ENCODE data around the gene C11orf21. TPM values are rescaled to one million over a fixed set of nuclear protein-coding genes. Genes with fewer than 3 reads are reported as not detected.

Gene C11orf21
- total RNA-seq, 1 donor from 2014 or later: 0.08 TPM

DNA sequence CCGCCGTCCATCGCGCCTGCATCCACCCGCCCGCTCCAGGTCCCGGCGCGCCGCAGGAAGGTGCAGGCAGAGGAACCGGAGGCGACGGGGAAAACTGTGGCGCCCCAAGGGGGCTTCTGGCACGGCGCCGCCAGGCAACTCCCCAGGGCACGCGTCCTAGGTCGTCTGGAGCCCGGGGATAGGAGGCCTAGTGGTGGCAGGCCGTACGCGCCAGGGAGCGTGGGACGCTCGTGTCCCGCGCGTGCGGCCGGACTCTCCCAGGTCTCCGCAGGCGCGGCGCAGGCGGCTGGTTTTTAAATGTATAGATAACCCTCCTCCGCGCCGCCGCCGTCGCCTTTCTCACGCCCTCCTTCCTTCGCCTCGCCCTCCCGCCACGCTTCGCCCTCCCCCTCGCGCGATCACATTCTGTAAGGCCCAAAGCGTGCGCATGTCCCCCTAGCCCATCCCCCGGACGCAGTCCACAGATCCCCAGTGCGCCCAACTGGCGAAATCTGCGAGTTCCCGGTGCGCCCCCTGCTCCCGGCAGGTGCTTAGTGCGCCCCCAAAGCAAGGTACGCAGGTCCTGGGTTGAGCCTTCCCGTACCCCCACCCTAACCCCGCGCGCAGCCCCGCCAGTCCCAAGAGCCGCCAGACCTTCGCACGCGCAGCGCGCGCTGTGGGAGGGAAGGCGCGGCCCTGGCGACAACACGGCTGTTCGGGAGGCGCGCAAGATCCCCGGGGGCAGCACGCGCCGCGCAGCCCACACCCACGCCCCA, 31.2 kb downstream of the C11orf21 start, which contains the start of gene ASCL2:
TSS of gene ASCL2 (minus strand) at position 267 of the 755 bp plus-strand sequence. CDS start at position 11, 256 bp downstream.
- ATAC-seq: peak; percentile 5

DNA sequence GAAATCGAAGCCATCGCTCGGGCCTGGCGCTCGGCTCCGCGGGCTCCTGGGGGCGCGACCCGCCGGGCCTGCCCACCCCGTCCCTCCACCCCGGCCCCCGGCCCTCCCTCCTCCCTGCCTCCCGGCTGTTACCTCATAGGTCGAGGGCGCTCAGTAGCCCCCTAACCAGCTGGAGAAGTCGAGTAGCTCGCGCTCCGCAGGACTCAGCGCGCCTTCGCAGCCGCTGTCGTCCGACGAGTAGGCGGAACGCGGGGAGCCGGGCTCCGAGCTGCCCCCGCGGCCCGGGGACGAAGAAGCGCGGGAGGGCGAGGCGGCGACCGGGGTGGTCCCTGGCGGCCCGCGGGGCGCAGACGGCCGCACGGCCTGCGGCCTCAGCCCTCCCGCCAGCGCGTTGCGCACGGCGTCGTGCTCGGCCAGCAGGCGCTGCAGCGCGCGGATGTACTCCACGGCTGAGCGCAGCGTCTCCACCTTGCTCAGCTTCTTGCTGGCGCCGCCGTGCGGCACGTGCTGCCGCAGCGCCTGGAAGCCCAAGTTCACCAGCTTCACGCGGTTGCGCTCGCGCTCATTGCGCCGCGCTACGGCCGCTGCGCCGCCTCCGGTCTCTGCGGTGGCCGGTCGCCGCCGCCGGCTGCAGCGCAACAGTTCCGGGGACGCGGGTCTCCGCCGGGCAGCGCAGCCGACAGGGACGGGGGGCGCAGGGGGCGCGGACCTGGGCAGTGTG, 32.0 kb downstream of the C11orf21 start:
- ATAC-seq: peak; percentile 71

DNA sequence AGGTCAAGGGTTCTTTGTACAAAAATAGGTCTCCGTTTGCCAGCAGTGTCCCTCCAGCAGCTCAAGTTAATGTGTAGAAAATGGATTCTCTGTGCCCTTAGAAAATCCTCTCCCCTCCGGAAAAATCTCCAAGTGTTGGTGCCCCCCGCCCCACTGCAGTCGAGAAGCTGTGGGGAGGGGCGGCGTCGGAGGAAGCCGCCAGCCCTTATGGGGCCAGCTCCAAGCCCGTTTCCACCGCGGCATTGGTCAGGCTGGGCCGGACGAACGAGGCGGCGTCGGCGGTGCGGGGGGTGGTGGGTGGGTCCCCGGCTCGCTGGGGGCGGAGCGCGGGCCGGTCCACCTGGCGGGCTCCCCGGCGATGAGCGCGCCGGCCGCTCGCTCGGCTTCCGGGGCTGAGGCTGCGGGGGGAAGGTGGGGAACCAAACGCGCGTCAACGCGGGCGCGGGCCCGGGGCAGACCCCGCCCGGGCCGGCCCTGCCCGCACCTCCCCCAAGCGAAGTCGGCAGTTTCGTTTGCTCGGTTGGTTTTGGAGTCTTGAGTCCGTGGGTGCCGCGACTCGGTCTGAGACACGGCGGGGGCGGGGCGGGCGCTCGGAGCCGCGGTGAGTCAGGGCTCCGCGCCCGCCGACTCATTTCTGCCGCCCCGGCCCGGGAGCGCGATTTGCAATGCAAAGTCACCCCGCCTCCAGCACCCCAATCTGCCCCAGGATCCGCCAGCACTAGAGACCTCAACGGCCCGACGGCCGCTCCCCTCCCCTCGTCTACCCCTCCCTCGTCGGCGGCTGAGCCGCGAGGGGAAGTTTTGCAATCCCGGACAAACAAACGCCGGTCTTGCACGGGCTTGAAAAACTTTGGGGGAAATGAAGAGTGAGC, 32.8 kb downstream of the C11orf21 start:
- ATAC-seq: peak; percentile 52

DNA sequence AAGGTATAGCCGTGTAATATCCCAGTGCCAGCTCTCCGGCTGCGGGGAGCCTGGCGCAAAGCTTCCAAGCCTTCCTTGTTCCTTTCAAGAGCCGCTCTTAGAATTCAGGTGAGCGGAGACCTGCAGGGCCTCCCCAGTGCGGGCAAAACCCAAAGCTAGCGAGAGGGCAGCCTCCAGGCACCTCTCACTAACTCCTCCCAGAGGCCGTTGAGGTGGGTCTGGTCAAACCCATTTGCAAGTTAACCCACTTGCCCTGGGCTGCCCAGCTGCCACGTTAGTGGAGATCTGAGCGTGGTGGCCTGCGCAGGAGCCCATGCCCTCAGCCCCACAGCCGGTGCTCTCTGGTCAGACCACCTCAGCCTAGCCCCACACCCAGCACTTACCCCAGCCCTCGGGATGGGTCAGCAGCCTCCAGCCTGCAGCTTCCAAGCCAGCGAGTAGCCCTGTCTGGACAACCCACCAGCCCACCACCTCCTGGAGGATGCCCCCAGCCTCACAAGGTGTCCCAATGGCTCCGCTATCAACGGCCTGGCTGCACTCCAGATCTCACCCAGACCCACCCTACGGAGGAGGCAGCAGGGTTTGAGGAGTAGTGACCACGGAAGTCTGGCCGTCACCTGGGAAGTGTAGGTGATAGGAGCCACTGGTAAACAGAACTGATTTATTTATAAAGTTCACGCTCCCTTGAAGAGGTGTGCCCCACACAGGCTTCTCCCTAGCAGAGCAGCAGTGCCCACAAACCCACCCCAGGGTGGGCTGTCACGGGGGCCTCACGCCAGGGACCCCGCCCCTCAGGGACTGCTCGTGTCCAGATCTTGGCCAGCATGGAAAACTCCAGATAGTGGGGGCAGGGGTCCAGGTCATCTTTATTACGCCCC, 33.6 kb downstream of the C11orf21 start:
- ATAC-seq: no peak

DNA sequence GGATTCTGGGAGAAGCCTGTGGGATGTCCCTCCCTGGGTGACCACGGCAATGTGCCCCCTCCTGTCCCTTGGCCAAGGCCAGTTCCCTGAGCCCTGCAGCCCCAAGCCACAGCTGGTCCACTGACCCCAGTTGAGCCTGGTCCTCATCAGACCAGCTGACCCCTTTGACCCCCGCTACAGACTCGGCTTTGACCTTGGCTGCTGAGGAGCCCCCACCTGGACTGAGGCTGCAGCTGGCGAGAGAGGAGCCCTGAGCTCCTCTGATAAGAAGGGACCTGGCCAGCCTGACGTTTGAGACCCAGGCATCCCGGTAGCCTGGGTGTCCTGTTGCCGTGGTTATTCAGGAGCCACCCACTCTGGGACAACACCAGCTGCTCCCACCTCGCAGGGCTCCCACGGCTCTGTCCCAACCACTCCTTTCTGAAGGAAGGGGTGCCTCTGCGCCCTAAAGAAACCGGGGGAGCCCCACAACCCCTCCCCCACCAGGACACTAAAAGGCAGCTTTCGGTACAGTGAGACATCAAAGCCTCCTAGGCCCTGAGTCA, 34.3 kb downstream of the C11orf21 start:
- ATAC-seq: no peak

DNA sequence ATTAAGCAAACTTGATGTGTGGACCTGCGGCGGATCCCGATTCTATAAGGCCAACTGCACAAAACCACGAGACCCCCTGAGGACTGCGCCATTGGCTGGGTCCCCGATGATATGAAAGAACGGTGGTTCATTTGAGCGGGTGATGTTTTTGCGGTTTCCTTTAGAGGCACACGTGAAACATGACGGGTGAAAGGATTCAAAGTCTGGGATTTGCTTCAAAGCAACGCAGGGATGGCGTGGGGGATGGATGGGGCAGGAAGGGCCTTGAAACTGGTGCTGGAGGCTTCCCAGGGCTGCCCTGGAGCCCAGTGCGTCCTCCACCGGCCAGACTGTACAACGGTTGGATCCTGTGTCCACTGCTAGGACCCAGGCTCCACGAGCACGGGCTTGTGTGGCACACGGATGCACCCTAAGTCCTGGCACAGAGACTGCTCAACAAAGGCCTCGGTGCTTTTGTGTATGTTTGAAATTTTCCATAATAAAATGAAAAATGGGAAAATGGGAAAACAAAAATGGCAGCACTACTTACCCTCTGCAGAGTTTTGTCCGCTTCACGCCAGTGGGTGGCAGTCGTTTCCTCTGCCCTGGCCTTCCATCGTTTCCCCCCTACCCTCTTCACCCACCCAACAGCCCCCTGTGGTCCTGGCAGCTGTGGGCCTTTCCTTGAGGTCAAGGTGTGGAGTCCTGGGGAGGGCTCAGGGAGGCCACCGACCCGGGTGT, 35.0 kb downstream of the C11orf21 start:
- no peak for ATAC-seq

DNA sequence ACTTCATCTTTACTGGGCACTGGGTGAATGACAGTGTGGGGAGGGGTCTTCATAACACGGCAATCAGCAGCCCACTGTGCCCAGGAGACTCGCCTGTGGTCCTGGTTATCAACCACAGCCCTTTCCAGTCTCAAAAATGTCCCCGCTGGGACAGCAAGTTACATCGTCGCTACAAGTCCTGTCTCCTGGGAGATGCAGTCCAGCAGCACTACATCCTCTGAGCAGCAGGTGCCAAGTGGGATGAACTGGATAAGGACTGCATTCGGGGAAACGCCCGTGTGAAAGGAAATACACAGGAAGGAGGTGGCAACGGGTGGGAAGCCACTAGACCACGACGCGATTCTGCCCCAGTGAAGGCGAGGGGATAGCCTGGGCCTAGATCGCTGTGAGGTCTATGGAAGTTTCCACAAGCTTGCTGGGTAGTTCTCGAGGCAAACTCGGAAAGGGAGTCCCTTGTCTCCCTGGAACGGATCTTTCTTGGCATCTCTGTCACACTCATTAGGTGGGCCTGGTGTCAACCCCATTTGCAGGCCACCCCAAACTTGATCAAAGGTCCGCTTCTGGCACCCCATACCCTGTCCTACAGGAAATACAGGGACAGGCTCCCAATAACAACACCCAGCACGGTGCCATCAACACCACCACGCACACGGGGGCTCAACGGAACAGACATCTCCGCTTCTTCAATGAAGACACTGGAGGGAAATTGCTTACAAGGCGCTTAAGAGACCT, 35.7 kb downstream of the C11orf21 start:
- ATAC-seq: no peak

DNA sequence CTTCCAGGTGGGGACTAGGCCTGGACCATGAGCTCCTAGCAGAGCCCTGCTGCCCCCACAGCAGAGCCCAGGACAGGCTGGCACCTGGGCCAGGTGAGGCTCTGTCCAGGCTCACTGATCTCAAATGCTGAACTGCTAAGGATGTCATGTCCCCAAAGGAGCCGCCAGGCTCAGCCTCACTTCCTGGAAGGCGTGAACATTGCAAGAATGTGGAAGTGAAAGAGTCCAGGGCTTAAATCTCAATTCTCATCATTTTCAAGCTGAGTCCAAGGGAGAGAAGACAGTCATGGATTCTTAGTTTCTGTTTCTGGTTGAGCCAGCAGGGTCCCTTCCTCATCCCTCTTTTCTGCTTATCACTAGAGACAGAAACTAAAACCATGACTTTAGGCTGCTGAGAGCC, 36.3 kb downstream of the C11orf21 start:
- no peak for ATAC-seq

DNA sequence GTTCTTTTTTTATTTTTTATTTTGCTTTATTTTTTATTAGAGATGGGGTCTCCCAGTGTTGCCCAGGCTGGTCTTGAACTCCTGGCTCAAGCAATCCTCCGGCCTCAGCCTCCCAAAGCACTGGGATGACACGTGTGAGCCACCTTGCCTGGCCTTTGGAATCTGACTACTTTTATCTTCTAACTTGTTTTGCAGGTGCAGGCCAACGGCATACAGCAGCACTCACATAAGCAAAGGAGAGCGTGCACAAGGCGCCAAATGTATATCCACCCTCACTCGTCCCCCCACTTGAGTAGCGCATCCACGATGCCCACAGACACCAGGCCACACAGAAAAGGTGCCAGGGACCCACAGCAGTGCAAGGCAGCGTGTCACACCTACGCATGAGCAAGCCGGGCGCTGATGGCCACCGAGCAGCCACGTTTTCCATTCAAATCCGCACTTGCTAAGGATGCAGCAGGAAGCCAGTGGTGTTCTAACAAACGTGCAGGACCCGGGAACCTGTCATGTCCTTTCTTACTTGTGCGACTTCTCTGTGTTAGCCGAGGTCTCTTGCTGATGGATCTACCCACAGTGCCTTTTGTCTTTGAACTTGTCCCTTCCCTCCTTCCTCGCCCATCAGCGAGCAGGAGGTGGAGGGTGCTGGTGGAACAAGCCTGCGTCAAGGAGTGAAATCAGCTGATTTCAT, 37.2 kb downstream of the C11orf21 start:
- ATAC-seq: no peak

DNA sequence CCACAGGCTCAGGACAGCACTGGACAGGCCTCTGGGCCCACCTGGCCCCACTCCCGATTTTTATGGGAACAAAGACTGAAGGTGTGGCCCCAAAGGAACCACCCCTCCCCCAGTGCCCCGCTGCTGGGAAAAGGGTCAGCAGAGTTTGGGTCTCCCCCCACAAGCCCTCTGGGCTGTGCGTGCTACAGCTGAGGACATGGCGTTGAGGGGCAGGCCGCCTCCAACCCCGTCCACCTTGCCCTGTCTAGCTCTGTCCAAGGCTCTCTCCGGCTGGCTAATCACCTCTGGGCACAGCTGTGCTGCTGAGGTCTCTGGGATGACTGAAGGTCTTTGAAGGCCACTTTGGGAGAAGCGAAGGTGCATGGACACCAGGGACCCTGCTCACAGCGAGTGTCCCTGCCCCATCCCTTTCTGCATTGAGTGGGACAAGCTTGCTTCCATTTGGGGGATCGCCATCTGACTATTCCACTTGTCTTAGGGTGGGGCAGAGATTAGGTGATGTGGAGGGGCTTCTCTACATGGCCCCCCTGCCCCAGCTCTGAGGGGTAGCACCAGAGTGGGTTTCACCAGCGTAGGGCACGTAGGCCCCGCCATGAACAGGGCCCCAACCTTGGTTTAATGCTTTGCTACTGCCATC, 37.9 kb downstream of the C11orf21 start:
- ATAC-seq: no peak

DNA sequence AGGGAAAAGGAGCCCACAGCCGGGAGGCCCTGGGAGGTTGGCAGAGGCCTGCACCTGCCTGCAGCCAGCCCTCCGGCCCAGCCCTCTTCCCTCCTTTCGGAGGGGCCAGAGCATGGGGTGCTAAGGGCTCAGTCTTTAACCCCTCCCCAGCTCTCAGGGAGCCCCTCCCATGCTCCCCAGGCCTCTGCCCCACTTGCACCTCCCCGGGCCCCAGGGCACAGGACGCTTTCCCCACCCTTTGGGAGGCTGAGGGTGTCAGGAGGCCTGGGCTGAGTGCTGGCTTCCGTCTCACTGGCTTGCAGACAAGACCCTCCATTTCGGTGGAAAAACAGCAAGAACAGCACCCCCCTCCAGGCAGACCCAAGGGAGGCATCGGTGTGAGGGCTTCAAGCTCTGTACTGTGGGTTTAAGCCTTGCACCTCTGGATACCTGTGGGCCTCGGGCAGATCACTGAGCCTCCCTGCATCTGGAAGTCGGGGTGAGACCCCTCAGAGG, 38.6 kb downstream of the C11orf21 start:
- no peak for ATAC-seq

DNA sequence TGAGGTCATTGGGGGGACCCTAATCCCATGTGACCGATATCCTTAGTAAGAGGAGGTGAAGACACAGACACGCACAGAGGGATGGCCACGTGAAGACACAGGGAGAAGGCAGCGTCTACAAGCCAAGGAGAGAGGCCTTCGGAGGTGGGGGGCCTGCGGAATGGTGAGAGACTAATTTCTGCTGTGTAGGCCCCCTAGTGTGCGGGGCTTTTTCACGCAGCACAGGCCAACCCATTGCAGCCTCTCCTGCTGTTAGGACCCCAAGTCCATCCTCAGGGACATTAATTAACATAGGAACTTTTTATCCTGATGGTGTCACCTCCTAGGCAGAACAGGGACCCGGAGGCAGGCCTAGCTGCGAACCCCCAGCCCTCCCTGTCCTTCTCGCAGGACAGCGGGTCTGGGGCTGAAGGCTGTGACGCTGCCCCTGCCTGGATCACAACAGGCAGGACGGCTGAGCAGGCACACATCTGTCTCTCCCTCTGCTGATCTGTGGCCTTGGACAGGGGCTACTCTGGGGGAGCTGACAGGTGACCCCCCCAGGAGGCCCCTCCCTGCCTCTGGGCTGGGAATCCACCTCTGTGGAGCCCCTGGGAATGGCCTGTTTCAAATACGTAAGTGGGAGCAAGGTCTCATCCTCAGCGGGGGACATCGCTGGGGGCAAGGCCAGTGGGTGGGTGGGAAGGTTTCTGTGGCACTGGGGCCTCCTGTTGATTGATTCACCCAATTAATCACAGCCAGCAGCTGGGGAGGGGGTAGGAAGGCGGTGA, 39.2 kb downstream of the C11orf21 start:
- no peak for ATAC-seq

DNA sequence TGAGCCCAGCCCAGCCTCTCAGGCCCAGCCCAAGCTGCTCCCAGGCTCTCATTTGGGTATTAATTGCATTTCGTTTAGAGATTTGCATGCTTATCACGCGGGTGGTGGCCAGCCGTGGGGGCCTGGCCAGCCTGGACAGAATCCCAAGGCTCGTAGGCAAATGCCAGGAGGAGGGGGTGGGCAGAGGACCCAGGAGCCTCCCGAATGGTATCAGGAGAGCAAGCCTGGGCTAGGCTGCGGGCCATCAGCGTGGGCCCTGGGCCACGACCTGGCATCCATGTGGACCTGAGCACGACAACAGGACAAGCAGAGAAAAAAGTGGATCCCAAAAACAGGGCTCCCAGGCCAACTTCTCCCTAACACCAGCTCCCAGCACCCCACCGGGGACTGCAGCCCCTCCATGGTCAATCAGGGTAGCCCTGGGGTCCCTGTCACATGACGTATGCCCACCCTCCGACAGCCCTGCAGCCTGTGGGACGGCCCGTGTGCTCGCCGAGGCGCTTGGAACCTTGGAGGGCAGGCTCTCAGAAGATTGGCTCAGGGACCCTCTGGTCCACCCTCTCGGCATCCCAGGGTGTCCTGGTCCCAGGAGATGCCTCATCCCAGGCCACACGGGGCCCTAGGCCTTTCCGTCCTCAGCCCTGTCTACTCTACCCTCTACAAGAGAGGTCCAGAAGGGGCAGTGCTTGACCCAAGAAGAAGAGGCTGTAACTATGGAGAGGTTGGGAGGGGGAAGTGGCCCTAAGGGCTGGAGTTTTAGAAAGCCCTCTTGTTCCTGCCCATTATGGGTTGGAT, 40.1 kb downstream of the C11orf21 start:
- ATAC-seq: no peak

DNA sequence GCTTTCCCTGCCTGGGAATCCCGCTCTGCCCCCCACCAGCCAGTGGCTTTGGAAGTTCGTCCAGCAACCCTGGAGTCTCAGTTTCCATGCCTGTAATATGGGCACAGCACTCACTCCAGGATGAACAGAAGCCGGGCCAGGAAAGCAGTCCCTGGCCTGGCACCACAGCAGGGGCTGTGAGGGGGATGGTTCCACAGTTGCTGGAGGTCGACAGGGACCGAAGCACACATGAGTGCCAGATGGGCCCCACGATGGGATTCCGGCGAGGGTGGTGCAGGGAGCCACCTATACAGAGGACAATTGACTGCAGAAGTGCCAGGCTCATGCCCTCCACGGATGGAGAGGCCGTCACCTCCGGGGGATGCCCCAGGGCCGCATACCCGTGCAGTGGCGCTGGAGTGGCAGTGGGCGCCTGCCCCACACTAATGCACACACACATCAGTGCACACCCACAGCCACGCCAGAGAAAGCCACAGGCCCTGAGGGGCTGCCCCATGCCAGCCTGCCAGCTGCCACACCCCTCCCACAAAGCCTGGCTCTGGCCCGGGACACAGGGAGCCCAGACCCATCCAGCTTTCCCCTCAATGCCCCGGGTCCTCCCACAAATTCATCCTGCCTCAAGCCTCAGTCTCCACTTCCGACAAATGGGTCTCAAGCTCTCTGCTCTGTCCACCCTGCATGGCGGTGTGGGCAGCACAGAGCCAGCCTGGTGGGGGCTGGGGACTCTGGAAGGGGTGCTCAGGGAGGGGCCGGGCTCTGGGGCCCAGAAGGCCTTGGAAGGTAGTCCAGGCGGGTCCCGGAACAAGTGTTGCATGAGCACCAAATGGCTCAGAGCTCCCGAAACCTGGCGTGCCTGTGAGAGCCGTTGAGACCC, 41.0 kb downstream of the C11orf21 start:
- ATAC-seq: no peak

DNA sequence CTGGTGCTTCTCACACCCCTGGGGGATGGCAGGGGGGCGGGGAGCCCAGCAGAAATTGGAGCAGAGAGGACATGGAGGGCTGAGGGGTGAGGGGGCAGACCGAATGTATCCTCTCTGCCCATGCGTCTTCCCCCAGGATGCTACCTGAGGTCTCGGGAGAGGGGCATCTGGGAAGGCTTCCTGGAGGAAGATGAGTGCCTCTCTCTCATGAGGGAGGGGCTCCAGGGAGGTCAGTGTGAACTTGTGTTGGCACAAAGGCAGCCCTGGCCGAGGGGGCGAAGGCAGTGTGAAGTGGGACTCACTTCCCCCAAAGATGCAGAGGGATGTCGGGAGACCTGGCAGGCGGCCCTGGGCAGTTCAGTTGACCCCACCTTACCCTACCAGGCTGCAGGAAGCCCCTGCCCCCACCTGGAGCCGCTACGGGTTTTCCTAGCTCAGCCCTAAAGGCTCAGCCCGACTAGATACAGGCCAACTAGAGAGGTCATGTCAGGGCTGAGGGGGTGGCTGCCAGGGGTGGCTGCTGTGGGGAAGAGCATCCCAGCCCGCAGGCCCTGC, 41.7 kb downstream of the C11orf21 start:
- ATAC-seq: no peak

DNA sequence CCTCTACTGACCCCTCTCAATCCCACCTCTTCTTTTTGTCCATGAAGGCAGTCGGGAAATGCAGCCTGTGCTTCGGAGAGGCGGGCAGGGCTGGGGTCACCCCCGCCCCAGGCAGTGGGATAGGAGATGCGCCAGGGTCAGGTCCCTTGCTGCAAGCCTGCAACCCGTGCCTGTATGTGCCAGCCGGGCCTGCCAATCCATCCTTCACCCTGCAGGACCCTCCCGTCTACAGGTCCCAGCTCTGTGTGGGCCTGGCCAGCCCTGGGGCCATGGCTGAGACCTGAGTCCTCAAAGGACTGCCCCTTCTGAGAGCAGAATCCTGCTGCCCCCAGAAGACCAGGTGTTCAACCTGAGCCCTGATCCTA, 42.3 kb downstream of the C11orf21 start:
- ATAC-seq: no peak
